ENCODE measurements around the gene ARL14EP.

ARL14EP gene

GRCh38 chr11:30322826-30323710 is at the start of gene ARL14EP:
ARL14EP (plus strand) TSS chr11:30323104; CDS start chr11:30330949, 7,845 bp downstream.
- peak; percentile 79 for DNase-seq (ENCODE audit: insufficient read length, low spot score)
- peak; percentile 86 for FAIRE-seq

GRCh38 chr11:30277176-30277575 is 45.7 kb upstream of the ARL14EP start:
- DNase-seq (ENCODE audit: insufficient read length, low spot score), result no peak
- FAIRE-seq, result no peak

- DNase-seq (ENCODE audit: insufficient read length, low spot score) (no peak), FAIRE-seq (no peak)
Observed at GRCh38 chr11:30279796-30280195, 43.1 kb upstream of the ARL14EP start.

- no peak for FAIRE-seq
- no peak for DNase-seq (ENCODE audit: insufficient read length, low spot score)
Observed at GRCh38 chr11:30281476-30282288, 41.2 kb upstream of the ARL14EP start.

GRCh38 chr11:30282289-30282631 is 40.6 kb upstream of the ARL14EP start:
- no peak for FAIRE-seq
- DNase-seq (ENCODE audit: insufficient read length, low spot score), result no peak

- no peak for FAIRE-seq
- no peak for DNase-seq (ENCODE audit: insufficient read length, low spot score)
Observed at GRCh38 chr11:30284836-30285235, 38.1 kb upstream of the ARL14EP start.

GRCh38 chr11:30285416-30286121 is 37.3 kb upstream of the ARL14EP start:
- DNase-seq (ENCODE audit: insufficient read length, low spot score) (no peak), FAIRE-seq (no peak)

- FAIRE-seq (no peak), DNase-seq (ENCODE audit: insufficient read length, low spot score) (no peak)
Observed at GRCh38 chr11:30291331-30291730, 31.6 kb upstream of the ARL14EP start.

- FAIRE-seq, result no peak
- no peak for DNase-seq (ENCODE audit: insufficient read length, low spot score)
Observed at GRCh38 chr11:30292545-30292944, 30.4 kb upstream of the ARL14EP start.

GRCh38 chr11:30295178-30295885 is 27.6 kb upstream of the ARL14EP start:
- FAIRE-seq, result no peak
- no peak for DNase-seq (ENCODE audit: insufficient read length, low spot score)

- FAIRE-seq (no peak), DNase-seq (ENCODE audit: insufficient read length, low spot score) (no peak)
Observed at GRCh38 chr11:30304620-30305019, 18.3 kb upstream of the ARL14EP start.

- FAIRE-seq (no peak), DNase-seq (ENCODE audit: insufficient read length, low spot score) (no peak)
Observed at GRCh38 chr11:30310623-30311022, 12.3 kb upstream of the ARL14EP start.

- DNase-seq (ENCODE audit: insufficient read length, low spot score) (no peak), FAIRE-seq (no peak)
Observed at GRCh38 chr11:30311189-30311588, 11.7 kb upstream of the ARL14EP start.

GRCh38 chr11:30312243-30312642 is 10.7 kb upstream of the ARL14EP start:
- DNase-seq (ENCODE audit: insufficient read length, low spot score), result no peak
- no peak for FAIRE-seq

GRCh38 chr11:30313580-30313979 is 9.3 kb upstream of the ARL14EP start:
- DNase-seq (ENCODE audit: insufficient read length, low spot score), result no peak

GRCh38 chr11:30314625-30315024 is 8.3 kb upstream of the ARL14EP start:
- FAIRE-seq, result no peak
- DNase-seq (ENCODE audit: insufficient read length, low spot score), result no peak

More at GRCh38 chr11:30313580-30313979, 9.3 kb upstream of the ARL14EP start:
- no peak for FAIRE-seq

- DNase-seq (ENCODE audit: insufficient read length, low spot score), result no peak
- FAIRE-seq, result no peak
Observed at GRCh38 chr11:30316237-30316636, 6.7 kb upstream of the ARL14EP start.

- no peak for FAIRE-seq
- no peak for DNase-seq (ENCODE audit: insufficient read length, low spot score)
Observed at GRCh38 chr11:30317030-30317429, 5.9 kb upstream of the ARL14EP start.

GRCh38 chr11:30321321-30321720 is 1.6 kb upstream of the ARL14EP start:
- no peak for FAIRE-seq
- no peak for DNase-seq (ENCODE audit: insufficient read length, low spot score)

- DNase-seq (ENCODE audit: insufficient read length, low spot score) (no peak), FAIRE-seq (no peak)
Observed at GRCh38 chr11:30322191-30322590, 713 bp upstream of the ARL14EP start.

Measured in HTR-8/SVneo (cell line).